ENCODE results near the gene TBATA.

The TBATA gene

DNA sequence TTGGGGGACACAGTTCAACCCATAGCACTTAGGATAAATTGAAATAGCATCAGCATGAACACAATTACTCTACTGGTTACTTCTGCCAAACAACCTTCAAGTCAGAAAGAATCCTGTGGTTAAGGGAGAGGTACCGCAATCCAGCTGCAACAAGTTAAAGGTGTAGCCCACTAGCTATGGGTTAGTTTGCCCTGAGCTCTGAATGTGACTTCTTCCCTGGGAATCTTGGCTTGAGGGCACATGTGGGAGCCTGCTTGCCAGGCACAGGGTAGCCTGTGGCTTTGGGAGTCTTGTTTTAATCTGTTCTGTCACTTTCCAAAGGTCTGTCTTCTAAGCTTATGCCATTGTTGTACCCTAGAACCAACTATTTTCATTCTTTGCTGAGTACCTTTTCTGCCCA, 21.7 kb upstream of the TBATA start:
- DNase-seq, result no peak

GRCh38 chr10:70805619-70806215, 20.5 kb upstream of the TBATA start:
- DNase-seq, result no peak

DNA sequence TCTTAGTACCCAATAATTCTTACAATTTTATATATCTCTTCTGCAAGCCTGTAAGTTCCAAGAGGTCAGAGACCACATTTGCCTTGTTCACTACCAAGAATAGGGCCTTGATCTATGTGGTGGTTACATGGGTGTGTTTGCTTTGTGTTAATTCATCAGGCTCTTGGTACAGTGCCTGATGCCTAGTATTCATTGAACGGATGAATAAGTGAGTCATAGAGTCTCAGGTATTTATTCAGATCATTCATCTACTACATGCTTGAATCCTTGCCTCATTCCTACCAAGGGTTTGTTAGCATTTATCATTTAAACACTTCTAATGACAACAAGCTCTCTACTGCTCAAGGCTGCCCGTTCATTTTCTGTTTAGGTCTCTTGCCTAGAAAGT, 19.2 kb upstream of the TBATA start:
- no peak for DNase-seq

DNA sequence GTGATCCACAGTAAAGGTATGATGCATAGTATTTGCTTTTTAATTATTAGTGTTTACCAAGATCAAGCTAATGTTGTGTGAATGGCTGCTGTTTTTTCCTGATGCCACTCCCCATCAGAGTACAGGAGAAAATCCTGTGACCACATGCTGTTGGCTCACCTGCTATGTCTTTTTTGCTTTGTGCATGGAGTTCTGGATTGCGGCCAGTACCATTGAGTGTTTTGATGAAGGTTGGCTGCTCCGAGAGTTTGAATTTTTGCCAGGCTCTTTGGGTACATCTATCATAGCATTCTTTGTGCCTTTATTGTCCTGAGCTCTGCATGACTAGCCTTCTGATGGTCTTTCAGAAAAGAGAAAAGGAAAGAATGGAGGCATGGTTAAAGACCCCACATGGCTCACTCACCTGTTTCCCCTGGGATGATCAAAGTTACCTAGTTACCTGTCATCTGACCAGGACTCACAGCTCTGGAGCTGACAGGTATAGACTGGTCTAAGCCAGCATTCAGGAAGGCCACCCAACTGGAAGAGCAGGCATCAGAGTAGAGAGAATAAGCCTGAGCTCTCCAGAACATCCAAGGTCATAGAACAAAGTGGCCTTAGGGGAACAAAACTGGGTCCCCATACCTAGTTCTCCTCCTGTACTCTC, 18.7 kb upstream of the TBATA start:
- no peak for DNase-seq

DNA sequence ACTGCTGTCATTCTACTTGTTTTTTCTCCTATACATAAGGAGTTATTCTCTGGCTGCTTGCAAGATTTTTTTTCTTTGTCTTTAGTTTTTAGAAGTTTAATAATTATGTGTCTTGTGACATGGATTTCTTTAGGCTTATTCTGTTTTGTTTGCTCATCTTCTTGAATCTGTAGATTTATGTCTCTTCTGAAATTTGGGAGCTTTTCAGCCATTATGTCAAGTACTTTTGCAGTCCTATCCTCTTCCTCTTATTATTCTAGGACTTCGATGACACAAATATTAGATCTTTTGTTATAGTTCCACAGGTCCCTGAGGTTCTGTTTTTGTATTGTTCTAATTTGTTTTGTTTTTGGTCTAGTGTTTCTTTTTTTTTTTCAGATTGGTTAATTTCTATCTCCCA, 16.7 kb upstream of the TBATA start:
- no peak for DNase-seq

DNA sequence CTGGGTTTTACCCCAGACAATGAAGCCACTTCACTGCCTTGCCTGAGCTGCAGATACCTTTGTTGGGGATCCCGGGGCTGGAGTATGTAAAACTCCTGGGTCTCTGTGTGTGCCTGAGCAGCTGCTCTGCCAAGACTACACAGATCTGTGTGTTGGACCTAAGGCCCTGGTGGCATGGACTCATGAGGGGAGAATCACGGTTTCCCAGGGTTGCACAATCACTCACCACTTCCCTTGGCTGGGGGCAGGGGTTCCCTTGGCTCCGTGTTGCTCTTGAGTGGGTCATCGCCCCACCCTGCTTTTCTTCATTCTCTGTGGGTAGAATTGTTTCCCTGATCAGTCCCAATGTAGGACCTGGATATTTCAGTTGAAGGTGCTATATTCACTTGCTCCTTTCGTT, 13.9 kb upstream of the TBATA start:
- DNase-seq, result no peak

- DNase-seq, result no peak
Measured at GRCh38 chr10:70797840-70798239, 12.7 kb upstream of the TBATA start.

DNA sequence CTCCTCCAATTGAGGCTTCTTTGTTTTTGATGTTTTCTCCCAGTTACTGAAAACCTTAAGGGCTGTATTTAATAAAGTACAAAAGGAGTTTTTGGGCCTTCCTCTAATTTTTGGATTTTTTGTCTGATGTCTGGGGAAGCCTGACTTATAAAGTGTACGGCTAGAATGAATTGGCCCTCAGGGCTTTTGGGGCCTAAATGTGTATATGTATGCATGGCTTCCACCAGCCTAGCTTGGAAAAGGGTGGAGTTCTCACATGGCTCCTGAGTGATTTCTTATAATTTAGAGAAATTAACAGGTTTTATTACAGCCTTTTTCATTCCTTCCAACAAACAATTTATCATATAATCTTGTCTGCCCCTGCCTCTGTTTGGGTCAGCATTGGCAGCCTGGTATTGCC, 10.4 kb upstream of the TBATA start:
- no peak for DNase-seq

DNA sequence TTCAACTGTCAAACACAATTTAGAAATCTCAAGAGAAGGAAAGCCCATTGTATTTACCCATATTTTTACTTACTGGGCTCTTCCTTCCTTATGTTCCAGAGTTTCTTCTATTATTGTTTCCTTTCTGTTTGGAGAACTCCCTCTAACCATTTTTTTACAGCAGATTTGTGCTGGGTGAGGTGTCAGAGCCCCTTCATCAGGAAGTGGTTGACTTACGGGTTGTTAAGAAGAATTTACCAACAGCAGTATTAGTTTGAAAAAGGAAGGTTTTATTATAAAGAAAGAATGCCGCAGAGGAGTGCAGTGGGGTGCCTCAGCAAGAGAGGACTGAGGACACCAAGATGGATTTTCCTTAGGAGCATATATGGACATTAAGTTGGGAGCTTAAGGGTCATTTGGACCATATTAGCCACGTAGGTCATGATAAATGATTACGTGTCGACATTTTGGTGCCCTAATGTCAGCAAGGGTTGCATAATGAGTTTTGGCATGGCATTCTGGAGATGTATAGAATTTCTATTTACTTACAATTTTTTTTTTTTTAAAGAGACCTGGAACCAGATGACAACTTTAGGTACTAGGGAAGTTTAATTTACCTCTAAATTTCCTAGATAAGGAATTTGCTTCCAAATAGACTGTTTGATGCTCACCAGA, 6.3 kb upstream of the TBATA start:
- DNase-seq, result no peak

DNA sequence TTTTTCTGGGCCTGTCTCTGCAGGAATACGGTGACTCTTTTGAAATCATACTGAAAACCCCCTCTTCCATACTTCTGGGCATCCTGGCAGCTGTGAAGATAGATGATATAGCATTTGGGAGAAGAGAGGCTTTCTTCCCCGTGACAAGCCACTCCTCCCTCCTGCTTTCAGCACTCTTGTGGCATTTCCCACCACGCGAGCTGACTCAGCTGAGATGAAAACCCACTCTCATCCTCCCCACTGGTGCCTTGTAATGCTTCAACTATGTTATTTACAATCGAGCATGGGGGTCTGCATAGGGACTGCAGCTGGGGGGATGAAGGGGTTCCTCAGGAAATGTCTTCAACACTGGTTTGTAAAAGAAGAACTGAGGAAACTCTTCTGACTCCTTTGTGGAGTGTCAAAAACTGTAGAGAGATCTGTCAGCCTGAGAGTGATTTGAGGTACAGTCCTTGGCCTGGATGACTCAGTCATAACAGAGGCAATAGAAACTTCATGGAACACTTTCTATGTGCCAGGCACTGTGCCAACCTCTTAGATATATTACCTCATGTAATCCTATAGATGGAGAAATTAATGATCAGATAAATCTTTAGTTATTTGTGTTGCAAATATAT, 1.7 kb upstream of the TBATA start:
- no peak for DNase-seq

DNA sequence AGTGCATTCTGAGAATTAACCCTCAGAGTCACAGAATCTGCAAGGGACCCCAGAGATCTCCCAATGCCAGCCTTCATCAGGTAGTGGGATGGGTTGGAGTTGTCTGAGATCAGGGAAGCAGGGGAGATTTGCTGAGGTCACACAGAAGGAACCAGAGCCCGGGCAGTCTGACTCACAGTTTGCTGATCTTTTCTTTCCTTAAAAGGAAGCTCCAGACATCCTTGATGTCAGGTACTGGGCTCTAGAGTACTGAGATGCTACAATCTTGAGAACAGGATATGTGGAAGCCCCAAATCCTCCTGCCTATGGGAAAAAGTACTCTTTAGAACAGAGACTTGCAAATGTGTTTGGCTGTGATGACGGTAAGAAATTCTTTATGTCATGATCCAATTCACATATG, 706 bp downstream of the TBATA start:
- no peak for DNase-seq

GRCh38 chr10:70784016-70784415, 1.2 kb downstream of the TBATA start:
- no peak for DNase-seq

- DNase-seq, result no peak
Measured at GRCh38 chr10:70782746-70783680, 2.2 kb downstream of the TBATA start.

DNA sequence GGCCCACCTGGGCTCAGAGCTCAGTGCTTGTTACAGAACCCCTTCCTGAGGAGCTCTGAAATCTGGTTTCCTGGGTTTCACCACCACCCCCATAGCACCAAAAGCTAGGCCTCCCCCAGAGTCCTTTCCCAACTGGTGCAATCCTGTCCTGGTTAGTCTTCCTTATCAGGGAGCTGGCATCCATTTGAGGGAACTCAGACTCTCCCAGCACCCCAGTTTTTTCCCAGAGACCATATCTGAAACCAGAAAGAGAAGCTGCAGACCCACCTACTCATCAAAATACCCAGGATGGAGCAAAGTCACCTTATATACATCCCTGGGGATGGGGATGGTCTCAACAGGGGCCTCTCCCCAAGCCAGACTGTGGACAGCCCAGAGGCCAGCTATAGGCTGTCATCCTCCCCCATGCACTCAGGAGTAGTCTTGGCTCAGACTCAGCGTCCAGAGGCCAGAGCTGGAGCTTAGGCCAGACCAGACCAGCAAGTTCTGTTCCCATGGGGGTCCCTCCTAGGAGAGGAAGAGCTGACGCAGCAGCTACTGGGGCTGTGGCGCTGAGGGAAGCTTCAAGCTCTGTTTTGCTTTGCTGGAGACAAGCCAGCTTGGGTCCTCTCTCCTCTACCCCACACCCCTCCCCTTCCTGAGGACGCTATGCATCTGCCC, 3.0 kb downstream of the TBATA start:
- no peak for DNase-seq

DNA sequence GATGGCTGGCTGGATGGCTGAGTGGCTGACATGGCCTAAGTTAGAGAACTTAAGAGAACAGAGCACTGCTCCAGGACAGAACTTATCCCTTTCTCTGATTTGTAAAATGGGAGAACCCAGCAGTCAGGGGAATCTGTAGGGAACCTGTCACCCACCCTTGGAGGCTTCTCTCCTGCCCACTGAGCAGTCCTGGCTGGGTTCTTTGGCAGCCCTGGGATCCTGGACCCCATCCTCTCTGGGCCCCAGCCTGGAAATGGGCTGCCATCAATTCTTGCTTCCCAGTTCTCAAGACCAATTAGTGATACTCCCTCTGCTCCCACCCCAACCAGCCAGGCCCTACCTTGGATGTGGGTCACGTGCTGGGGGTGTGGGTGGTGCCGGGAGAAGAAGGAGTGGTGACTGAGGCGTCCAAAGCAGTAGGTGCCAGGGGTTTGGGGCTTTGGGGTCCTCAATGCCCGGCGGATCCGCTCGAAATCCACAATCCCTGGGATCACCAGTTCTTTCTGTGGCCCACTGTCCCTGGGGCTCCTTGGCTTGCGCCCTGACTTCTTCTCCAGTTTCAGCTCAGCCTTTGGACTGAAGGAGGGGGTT, 3.6 kb downstream of the TBATA start:
- DNase-seq, result no peak

DNA sequence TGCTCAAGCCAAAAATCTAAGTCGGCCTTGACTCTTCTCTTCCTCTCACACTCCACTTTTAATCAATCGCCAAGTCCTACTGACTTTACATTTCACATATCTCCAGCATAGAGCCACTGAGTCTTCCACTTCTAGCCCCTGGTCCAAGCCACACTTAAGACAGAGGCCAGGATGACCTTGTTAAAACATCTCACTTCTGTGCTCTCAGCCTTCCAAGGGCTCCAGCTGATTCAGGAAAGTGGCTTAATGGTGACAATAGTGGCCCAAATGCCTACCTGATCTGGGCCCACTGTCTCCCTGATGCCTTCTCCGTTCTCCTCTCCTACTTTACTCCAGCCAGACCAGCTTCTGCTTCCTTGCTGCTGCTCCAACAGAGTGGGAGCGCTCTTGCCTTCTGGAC, 4.4 kb downstream of the TBATA start:
- no peak for DNase-seq

GRCh38 chr10:70780370-70780760, 4.8 kb downstream of the TBATA start:
- DNase-seq, result no peak

GRCh38 chr10:70779511-70780369, 5.4 kb downstream of the TBATA start:
- no peak for DNase-seq

- no peak for DNase-seq
Measured at GRCh38 chr10:70779088-70779487, 6.1 kb downstream of the TBATA start.

- no peak for DNase-seq
Measured at GRCh38 chr10:70778267-70778924, 6.8 kb downstream of the TBATA start.

Data from SIG-M5 (cell line).